Fibroblast of mammary gland (primary cell): ENCODE results near the gene TRAK1.

ENCODE experiments used
- DNase-seq: peaks from one replicate; pipeline ENCODE4 v3.0.0-alpha.2; 2010; ENCODE audit warnings: low read depth
- H3K4me3 ChIP-seq: 2 replicates; pipeline ENCODE4 v1.5.1; 2011; ENCODE audit warnings: low read depth, mild to moderate bottlenecking, low read length, moderate library complexity; ENCODE audit not compliant: control insufficient read depth
- CTCF ChIP-seq: conservative IDR thresholded peaks from 2 replicates; pipeline ENCODE4 v1.5.1; 2011; ENCODE audit warnings: low read depth, low read length, inconsistent platforms; ENCODE audit not compliant: control insufficient read depth, insufficient read depth

The TRAK1 gene

GRCh38 chr3:42191443-42191747 lies 100.2 kb downstream of the TRAK1 start:
- TF ChIP-seq CTCF = no peak
- H3K4me3 ChIP-seq = no peak overlapping the region
- DNase-seq = no peak

GRCh38 chr3:42192334-42193200 lies 101.4 kb downstream of the TRAK1 start:
- H3K4me3 ChIP-seq = no peak overlapping the region
- no peak for DNase-seq
- no peak for TF ChIP-seq CTCF

GRCh38 chr3:42194943-42195510 lies 103.9 kb downstream of the TRAK1 start:
- no peak for TF ChIP-seq CTCF
- no peak for DNase-seq

DNA sequence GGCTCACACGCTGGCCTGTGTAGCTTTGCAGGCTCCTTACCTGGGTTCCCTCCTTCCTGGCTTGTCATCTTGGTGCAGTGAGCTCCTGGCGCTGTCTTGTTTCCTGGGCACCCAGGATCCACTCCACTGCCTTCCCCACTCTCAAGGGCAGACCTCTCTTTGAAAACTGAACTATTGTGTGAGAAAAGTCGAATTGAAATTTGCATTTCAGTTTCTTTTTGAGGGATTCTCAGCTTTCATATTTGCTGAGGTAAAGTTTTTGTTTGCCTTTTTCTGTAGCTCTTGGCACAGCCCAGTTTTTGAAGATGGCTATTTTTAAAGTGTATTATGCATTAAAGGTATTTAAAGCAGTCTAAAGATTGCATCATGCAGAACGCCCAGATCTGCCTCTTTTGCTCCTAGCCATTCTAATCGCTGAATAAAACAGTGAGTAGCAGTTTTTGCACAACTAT lies 104.7 kb downstream of the TRAK1 start:
- no peak overlapping the region for H3K4me3 ChIP-seq
- no peak for TF ChIP-seq CTCF
- DNase-seq = no peak

More at GRCh38 chr3:42194943-42195510, 103.9 kb downstream of the TRAK1 start:
- H3K4me3 ChIP-seq = no peak overlapping the region

DNA sequence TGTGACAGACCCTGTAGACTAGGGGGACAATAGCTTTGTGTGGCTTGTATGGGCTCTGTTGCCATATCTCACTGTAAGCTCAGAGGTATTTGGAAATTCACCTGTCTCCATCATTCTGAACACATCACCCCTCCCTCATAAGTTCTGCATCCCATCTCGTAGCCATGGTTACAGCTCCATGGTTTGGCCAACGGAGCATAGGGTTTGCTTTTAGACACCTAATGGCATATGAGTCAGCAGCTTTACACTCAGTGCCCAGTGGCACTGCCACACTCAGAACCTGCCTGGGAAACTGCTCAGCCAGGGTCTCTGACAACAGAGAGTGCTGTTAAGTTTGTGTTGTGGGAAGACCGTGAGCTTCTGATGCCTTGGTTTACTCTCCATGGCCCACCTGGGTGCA lies 107.6 kb downstream of the TRAK1 start:
- no peak for TF ChIP-seq CTCF
- H3K4me3 ChIP-seq = no peak overlapping the region
- no peak for DNase-seq

DNA sequence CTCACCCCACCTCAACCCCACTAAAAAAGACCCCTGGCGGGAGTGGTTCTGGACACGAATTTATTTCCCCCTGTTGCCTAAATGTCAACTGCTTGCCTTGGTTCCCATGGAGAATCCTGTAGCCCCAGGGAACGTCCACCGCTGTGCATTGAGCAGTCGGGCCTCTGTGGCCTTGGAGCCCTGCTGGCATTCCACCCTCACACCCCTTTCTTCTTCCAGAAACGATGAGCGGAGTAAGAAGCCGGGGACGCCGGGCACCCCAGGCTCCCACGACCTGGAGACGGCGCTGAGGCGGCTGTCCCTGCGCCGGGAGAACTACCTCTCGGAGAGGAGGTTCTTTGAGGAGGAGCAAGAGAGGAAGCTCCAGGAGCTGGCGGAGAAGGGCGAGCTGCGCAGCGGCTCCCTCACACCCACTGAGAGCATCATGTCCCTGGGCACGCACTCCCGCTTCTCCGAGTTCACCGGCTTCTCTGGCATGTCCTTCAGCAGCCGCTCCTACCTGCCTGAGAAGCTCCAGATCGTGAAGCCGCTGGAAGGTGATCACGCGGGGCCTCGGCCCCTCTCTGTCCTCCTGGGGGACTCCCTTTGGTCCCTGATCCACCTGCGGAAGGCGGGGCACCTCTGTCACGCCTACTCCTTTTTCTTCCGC lies 111.2 kb downstream of the TRAK1 start:
- TF ChIP-seq CTCF = no peak
- no peak overlapping the region for H3K4me3 ChIP-seq
- no peak for DNase-seq
